Spinal cord (tissue), 10 donors: ENCODE results near the gene GALNT10. TPM values are rescaled to one million over a fixed set of nuclear protein-coding genes. Genes with fewer than 3 reads are reported as not detected.

ENCODE experiments used
- DNase-seq, 6 donors: peaks; one replicate each; pipeline versions ENCODE4 v3.0.0 to v3.0.0-alpha.2; 2013 to 2015; ENCODE audit warnings: low spot score in 6 of 6, low read depth in 4 of 6
- H3K27ac ChIP-seq: one replicate; pipeline ENCODE4 v1.5.1; 2013; ENCODE audit warnings: low read depth, low read length, control low read depth
- H3K27me3 ChIP-seq: one replicate; pipeline ENCODE4 v1.6.1; 2013; ENCODE audit warnings: low read length; ENCODE audit not compliant: control insufficient read depth, insufficient read depth
- H3K36me3 ChIP-seq: one replicate; pipeline ENCODE4 v1.6.1; 2013; ENCODE audit warnings: low read length; ENCODE audit not compliant: control insufficient read depth, insufficient read depth
- H3K4me1 ChIP-seq: one replicate; pipeline ENCODE4 v1.6.1; 2013; ENCODE audit warnings: low read length; ENCODE audit not compliant: control insufficient read depth, insufficient read depth
- H3K4me3 ChIP-seq: one replicate; pipeline ENCODE4 v1.5.1; 2013; ENCODE audit warnings: low read depth, low read length, control low read depth
- H3K9me3 ChIP-seq: one replicate; pipeline ENCODE4 v1.6.1; 2013; ENCODE audit warnings: low read length; ENCODE audit not compliant: control insufficient read depth, insufficient read depth
- WGBS: methylation state at CpG from one replicate; pipeline ENCODE4 v1.1.5; 2013; ENCODE audit warnings: missing lambda C conversion rate; ENCODE audit not compliant: insufficient coverage; 5-methylcytosine and 5-hydroxymethylcytosine counted together
- polyA plus RNA-seq, 2 donors: library from polyadenylated mRNA; unstranded; fragments of 120-200 nt; gene quantifications; one replicate each; pipeline ENCODE4 v1.2.1, GENCODE V29; 2013; ENCODE audit not compliant: insufficient read length in 2 of 2
- total RNA-seq, 2 donors: library from RNA; depleted of rRNA in 1 of 2; stranded (reverse); fragments of 120-200 nt in 1 of 2; fragments of >200 nt in 1 of 2; gene quantifications; one replicate each; pipeline versions ENCODE4 v1.2.3 to v1.2.4, GENCODE V29; 2013 to 2014
- donor health status: healthy.

Gene GALNT10
- total and polyA plus RNA-seq, 4 donors: 17.2 to 31.2 (median 22.5) TPM

DNA sequence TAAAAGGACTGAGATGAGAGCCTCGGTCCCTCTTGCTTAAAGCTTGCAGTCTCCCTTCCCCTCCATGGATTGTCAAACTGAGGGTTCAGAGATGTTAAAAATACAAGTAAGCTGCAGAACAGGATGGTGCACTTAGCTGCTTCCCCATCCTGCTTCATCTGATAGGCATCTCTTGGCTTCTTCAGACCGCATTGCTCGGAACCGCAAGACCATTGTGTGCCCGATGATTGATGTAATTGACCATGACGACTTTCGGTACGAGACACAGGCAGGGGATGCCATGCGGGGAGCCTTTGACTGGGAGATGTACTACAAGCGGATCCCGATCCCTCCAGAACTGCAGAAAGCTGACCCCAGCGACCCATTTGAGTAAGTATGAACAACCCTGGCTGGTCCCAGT lies 189.7 kb downstream of the GALNT10 start:
- Histone ChIP-seq H3K4me3 (no peak overlapping the region), H3K4me1 (no peaks in the 10 kb centered on the region), H3K27me3 (no peaks in the 10 kb centered on the region), H3K9me3 (no peaks in the 10 kb centered on the region), H3K36me3 (peaks cover 4% of the 10 kb centered on the region), H3K27ac (no peak overlapping the region)
- WGBS: 63% methylated on average over 11 of the region's 12 CpGs
- no peak for DNase-seq

DNA sequence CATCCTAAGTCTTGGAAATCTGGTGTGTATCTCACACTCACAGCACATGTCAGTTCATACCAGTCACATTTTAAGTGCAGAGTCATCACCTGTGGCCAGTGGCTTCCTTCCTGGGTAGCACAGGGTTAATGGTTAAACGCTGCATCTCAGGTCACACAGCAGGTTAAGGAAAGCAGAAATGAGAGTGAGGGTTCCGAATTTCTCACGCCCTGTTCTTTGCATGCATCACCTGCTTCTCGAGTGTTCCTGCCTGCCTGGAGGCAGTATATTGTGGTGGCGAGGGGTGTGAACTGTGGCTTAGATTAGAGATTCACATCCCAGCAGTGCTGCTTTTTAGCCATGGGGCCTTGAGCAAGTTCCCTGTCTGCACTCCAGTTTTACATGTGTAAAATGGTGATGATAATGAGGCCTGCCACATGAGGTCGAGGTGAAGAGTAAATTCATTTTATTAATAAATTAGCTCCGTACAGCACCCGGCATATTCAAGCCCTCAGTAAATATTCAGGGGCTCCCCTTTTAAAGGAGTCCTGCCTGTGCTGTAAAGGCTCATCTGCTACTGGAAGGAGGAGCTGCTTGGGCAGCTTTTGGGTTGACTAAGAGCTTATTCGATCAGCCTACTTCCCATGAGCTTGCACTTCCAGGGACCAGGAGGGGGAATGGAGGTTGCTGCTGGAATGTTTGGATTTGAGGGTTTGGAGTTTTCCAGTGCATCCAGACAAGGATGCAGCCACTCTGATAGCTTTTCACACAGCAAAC lies 194.1 kb downstream of the GALNT10 start:
- no peak for DNase-seq
- no peak overlapping the region for H3K4me3 ChIP-seq

DNA sequence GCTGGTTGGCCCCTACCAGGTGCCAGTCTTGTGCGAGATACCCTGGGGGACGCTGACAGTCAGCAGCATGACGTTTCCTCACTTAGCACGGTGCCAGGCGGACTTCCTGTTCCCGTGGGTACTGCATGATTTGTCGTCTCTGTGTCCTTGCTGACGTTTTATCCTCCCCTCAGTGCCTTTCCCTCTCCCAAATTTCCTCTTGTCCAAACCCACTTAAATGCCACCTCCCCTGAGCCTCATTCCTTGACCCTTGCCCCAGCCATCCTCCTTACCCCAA lies 194.6 kb downstream of the GALNT10 start:
- Histone ChIP-seq H3K4me1 (no peaks in the 10 kb centered on the region), H3K27ac (no peak overlapping the region), H3K4me3 (no peak overlapping the region), H3K36me3 (peaks cover 12% of the 10 kb centered on the region), H3K9me3 (no peaks in the 10 kb centered on the region), H3K27me3 (no peaks in the 10 kb centered on the region)
- WGBS: 69% methylated on average over 8 of the region's 8 CpGs
- DNase-seq: no peak

More for the DNA sequence above, 194.1 kb downstream of the GALNT10 start:
- Histone ChIP-seq H3K9me3 (no peaks in the 10 kb centered on the region), H3K27me3 (no peaks in the 10 kb centered on the region), H3K27ac (no peak overlapping the region), H3K4me1 (no peaks in the 10 kb centered on the region), H3K36me3 (peaks cover 12% of the 10 kb centered on the region)
- WGBS: 49% methylated on average over 6 of the region's 9 CpGs

DNA sequence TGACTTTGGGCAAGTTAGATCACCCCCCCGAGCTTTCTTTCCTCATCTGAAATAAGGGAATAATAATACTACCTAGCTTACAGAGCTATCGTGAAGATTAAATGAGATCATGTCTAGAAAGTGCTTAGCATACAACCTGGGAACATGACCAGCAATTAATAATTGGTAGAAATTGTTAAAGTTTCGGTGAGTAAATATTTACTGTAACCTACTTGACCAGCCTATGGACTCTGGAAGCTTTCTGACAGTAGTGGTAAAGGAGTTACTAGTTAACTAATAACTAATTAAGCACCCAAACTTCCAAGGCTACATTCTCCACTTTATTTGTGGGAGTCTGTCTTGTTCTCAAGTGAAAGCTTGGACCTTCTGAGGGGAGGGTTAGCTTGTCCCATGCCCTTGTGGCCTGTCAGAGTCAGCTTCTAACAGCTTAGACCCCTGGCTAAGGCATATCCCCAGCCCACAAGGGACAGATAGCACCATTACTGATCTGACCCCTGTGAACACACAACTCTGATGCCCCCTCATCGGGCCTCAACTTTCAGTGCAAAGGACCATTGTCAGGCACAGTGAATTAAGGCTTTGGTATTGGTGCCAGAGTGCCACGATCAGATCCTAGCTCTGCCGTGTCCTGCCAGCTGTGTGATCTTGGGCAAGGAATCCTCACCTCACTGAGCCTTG lies 196.6 kb downstream of the GALNT10 start:
- Histone ChIP-seq H3K9me3 (no peaks in the 10 kb centered on the region), H3K27me3 (no peaks in the 10 kb centered on the region), H3K27ac (no peak overlapping the region), H3K4me3 (no peak overlapping the region), H3K4me1 (no peaks in the 10 kb centered on the region), H3K36me3 (peaks cover 8% of the 10 kb centered on the region)
- no peak for DNase-seq
- WGBS: no CpG with 5 or more reads among the region's 6 CpGs

DNA sequence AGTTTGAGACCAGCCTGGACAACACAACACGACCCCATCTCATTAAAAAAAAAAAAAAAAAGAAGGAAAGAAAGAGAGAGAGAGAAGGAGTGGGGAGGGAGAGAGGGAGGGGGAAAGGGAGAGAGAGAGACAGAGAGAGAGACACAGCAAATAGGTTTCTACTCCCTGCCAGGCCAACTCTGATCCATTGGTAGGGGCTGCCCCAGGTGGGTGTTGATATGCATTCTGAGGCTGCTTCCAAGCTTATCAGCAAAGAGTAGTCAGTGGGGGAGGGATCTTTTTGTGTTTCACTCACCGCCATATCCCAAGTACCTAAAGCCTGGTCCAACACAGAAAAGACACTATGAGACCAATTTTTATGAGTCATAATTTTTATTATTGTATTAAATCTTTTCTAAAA lies 198.3 kb downstream of the GALNT10 start:
- no CpG with 5 or more reads among the region's 2 CpGs for WGBS
- no peak for DNase-seq
- H3K27ac ChIP-seq: no peak overlapping the region
- no peak overlapping the region for H3K4me3 ChIP-seq
- no peaks in the 10 kb centered on the region for H3K27me3 ChIP-seq
- H3K36me3 ChIP-seq: peaks cover 8% of the 10 kb centered on the region
- H3K4me1 ChIP-seq: no peaks in the 10 kb centered on the region
- no peaks in the 10 kb centered on the region for H3K9me3 ChIP-seq

DNA sequence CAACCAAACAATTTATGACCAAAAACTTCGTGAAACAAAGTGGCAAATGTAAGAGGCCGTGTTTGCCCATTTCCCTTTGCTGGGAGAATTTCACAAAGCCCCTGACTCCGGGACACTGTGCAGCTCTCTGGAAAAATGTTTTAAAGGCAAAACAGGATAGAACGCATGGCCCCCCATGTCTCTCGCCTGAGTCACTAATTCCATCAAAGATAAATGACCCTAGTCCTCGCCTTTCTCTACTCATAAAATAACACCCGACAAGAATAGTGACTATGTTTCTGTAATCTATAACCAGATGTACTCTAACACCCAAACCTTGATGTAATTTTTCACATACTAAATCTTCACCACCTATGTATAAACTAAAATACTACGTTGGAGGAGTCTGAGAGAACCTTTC lies 199.6 kb downstream of the GALNT10 start:
- no peaks in the 10 kb centered on the region for H3K27me3 ChIP-seq
- no peak for DNase-seq

DNA sequence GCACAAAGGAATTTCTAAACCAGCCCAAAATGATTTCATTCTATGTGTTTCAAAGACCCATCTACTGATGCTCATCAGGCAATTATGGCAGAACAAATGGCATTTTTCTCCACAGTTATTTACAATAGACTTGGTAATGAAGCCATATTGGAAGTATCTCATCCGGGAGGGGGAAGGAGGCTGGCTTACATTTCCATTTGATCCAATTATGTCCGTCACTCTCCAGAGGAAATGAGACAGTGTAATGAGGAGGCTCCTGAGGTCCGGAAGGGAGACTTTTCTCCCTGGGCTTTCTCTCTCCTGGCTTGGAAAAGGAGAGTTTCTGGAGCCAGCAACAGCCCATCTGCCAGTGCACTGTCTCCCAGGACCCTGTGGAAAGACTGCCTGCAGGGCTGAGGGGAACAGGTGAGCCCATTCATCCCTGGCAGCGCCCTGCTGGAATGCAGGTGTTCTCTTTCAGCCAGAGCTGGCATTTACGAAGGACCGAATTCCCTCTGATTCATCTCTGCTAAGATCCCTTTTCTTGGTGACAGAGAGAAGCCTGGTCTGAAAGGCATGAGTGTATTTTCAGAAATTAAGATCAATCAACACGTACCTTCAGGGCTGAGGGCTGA lies 200.3 kb downstream of the GALNT10 start:
- 90% methylated on average over 3 of the region's 7 CpGs for WGBS
- Histone ChIP-seq H3K4me1 (peaks cover 7% of the 10 kb centered on the region), H3K27me3 (no peaks in the 10 kb centered on the region), H3K27ac (no peak overlapping the region), H3K4me3 (no peak overlapping the region), H3K9me3 (no peaks in the 10 kb centered on the region), H3K36me3 (peaks cover 8% of the 10 kb centered on the region)
- DNase-seq: no peak

More for the DNA sequence above, 199.6 kb downstream of the GALNT10 start:
- no peak overlapping the region for H3K4me3 ChIP-seq
- H3K4me1 ChIP-seq: peaks cover 7% of the 10 kb centered on the region
- no peak overlapping the region for H3K27ac ChIP-seq
- H3K36me3 ChIP-seq: peaks cover 8% of the 10 kb centered on the region
- no peaks in the 10 kb centered on the region for H3K9me3 ChIP-seq
- 77% methylated on average over 5 of the region's 8 CpGs for WGBS

DNA sequence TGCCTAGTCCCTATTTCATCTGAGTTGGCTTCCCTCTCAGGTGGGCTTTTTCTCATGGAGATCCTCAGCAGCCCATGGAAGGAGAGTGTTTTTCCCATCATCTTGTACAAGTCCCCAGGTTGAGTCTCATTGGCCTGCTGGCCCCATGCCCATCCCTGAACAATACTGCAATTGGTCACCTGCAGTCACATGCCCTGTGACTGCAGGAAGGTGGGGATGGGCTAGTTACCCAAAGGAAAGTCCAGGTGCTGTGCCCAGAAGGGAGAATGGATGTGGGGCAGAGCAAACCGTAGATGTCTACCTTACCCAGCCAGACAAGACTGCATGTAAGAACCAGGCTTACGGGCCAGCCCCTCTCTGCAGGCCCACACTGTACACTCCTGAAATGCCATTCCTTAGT lies 201.3 kb downstream of the GALNT10 start:
- 90% methylated on average over 2 of the region's 2 CpGs for WGBS
- Histone ChIP-seq H3K27ac (no peak overlapping the region), H3K9me3 (no peaks in the 10 kb centered on the region), H3K36me3 (peaks cover 3% of the 10 kb centered on the region), H3K4me1 (peaks cover 7% of the 10 kb centered on the region), H3K27me3 (no peaks in the 10 kb centered on the region), H3K4me3 (no peak overlapping the region)
- no peak for DNase-seq

DNA sequence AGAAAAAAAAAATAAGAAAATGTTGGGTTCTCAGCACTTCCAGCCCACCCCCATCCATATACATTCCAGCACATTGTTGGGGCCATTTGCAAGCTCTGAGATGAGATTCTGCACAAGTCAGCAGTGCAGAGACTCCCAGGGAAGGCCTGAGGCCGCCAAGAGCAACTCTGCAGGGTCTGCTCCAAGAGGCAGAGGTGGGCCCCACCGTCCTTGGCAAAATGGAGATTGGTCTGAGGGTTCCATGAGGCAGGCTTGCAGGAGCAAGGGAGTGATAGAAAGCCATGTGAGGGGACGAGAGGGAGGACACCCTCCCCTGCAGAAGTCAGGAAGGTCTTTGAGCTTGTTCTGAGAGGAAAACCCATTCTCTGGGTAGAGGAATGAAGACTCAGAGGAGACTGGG lies 203.3 kb downstream of the GALNT10 start:
- no peak for DNase-seq
- 88% methylated on average over 3 of the region's 3 CpGs for WGBS

DNA sequence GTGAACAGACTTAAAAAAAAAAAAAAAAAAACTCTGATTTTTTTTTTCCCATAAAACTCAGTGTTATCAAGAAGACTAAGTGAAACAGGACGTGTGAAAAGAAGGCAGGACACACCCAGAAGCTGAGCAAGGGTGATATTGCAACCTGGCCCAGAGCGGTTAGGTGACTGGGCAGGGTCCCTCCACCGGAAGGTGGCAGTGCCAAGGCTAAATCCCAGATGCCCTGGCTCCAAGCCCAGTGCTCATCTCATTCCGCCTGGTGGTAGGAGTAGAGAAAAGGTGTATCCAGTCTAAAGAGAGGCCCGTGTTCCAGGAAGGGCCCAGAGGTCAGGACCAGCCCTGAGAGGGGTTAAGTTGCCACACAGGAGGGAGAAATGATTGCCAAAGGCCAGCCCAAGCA lies 203.8 kb downstream of the GALNT10 start:
- H3K27me3 ChIP-seq: no peaks in the 10 kb centered on the region
- H3K9me3 ChIP-seq: no peaks in the 10 kb centered on the region
- DNase-seq: no peak
- 85% methylated on average over 4 of the region's 5 CpGs for WGBS
- H3K27ac ChIP-seq: no peak overlapping the region
- H3K4me1 ChIP-seq: peaks cover 10% of the 10 kb centered on the region
- H3K4me3 ChIP-seq: no peak overlapping the region
- H3K36me3 ChIP-seq: no peaks in the 10 kb centered on the region

More for the DNA sequence above, 203.3 kb downstream of the GALNT10 start:
- Histone ChIP-seq H3K9me3 (no peaks in the 10 kb centered on the region), H3K36me3 (peaks cover under 1% of the 10 kb centered on the region), H3K4me1 (peaks cover 10% of the 10 kb centered on the region), H3K27me3 (no peaks in the 10 kb centered on the region), H3K27ac (no peak overlapping the region), H3K4me3 (no peak overlapping the region)
